Neural progenitor cell (in vitro differentiated cells): Measurements from ENCODE around the gene SMOC2. TPM values are rescaled to one million over a fixed set of nuclear protein-coding genes. Genes with fewer than 3 reads are reported as not detected.

Source experiments
- DNase-seq: peaks from one replicate; pipeline ENCODE4 v3.0.0-alpha.2; 2016; ENCODE audit warnings: low spot score
- H2AFZ ChIP-seq: fragments of 200-600 bp; sonication (generic); replicated peaks from 2 replicates; pipeline ENCODE4 v1.6.1; 2016; ENCODE audit warnings: antibody characterized with exemption
- H3F3A ChIP-seq: fragments of 200-600 bp; sonication (generic); 2 replicates; pipeline ENCODE4 v1.6.1; 2016; ENCODE audit warnings: antibody characterized with exemption, low read depth
- H3K27ac ChIP-seq: fragments of 200-600 bp; sonication (generic); 2 replicates; pipeline ENCODE4 v1.5.1; 2016; ENCODE audit warnings: mild to moderate bottlenecking
- H3K27me3 ChIP-seq: fragments of 200-600 bp; sonication (generic); 2 replicates; pipeline ENCODE4 v1.6.1; 2016; ENCODE audit warnings: mild to moderate bottlenecking, moderate library complexity
- H3K36me3 ChIP-seq: fragments of 200-600 bp; sonication (generic); 2 replicates; pipeline ENCODE4 v1.5.1; 2016
- H3K4me1 ChIP-seq: fragments of 200-600 bp; sonication (generic); 2 replicates; pipeline ENCODE4 v1.6.1; 2016; ENCODE audit warnings: mixed run types
- H3K4me2 ChIP-seq: fragments of 200-600 bp; sonication (generic); 2 replicates; pipeline ENCODE4 v1.6.1; 2016
- H3K4me3 ChIP-seq: fragments of 200-600 bp; sonication (generic); 2 replicates; pipeline ENCODE4 v1.5.1; 2016
- H3K79me2 ChIP-seq: fragments of 200-600 bp; sonication (generic); 2 replicates; pipeline ENCODE4 v1.6.1; 2016; ENCODE audit warnings: low read depth
- H3K9ac ChIP-seq: fragments of 200-600 bp; sonication (generic); 2 replicates; pipeline ENCODE4 v1.6.1; 2016
- H3K9me3 ChIP-seq: fragments of 200-600 bp; sonication (generic); 2 replicates; pipeline ENCODE4 v1.5.1; 2016; ENCODE audit warnings: low read depth
- H4K20me1 ChIP-seq: fragments of 200-600 bp; sonication (generic); 2 replicates; pipeline ENCODE4 v1.6.1; 2016; ENCODE audit warnings: low read depth
- H3K27ac Mint-ChIP-seq: 3 replicates; pipeline ENCODE4 v1.8.0; 2021; ENCODE audit warnings: mixed read lengths
- H3K27me3 Mint-ChIP-seq: 2 replicates; pipeline ENCODE4 v1.8.0; 2022; ENCODE audit warnings: low read depth, mild to moderate bottlenecking, inconsistent platforms, moderate library complexity, mixed read lengths; ENCODE audit not compliant: insufficient read depth
- H3K36me3 Mint-ChIP-seq: 3 replicates; pipeline ENCODE4 v1.8.0; 2021; ENCODE audit warnings: mixed read lengths
- H3K4me1 Mint-ChIP-seq: 3 replicates; pipeline ENCODE4 v1.8.0; 2021; ENCODE audit warnings: mixed read lengths
- H3K4me3 Mint-ChIP-seq: 3 replicates; pipeline ENCODE4 v1.8.0; 2021; ENCODE audit warnings: mild to moderate bottlenecking, moderate library complexity, mixed read lengths
- H3K9me3 Mint-ChIP-seq: 3 replicates; pipeline ENCODE4 v1.8.0; 2020; ENCODE audit warnings: mixed read lengths
- CTCF ChIP-seq: fragments of 200-600 bp; sonication (generic); IDR thresholded peaks from 2 replicates; pipeline ENCODE4 v1.5.1; 2017; ENCODE audit warnings: antibody characterized with exemption, mild to moderate bottlenecking
- EZH2 ChIP-seq: fragments of 200-600 bp; sonication (generic); IDR thresholded peaks from 2 replicates; pipeline ENCODE4 v1.6.1; 2017; ENCODE audit warnings: antibody characterized with exemption, mild to moderate bottlenecking, moderate library complexity
- EZH2phosphoT487 ChIP-seq: fragments of 200-600 bp; sonication (generic); IDR thresholded peaks from 2 replicates; pipeline ENCODE4 v1.6.1; 2017; ENCODE audit warnings: antibody characterized with exemption
- total RNA-seq: library from RNA; depleted of rRNA; stranded (reverse); fragments of >200 nt; gene quantifications from 2 replicates; pipeline ENCODE4 v1.2.3, GENCODE V29; 2015; ENCODE audit warnings: low replicate concordance

The SMOC2 gene
- total RNA-seq, 1 donor from 2014 or later, result 0.75 TPM

DNA sequence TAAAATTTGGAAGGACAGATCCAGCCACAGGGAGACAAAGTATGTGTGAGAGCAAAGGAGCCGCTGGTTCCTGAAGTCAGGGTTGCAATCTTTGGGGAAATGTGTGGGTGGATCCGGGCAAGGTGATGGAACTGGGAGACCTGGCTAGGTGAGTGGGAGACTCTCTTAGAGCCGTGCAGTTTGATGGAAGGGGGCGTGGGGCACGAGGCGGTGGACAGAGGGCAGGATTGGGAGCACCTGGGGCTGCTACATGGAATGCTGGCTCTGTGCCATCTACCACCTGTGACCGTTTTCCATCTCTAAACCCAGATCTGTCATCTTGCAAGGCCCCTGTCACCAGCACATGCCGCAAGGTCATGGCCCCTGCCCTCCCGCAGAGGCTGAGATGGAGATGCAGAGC lies 268.4 kb downstream of the SMOC2 start:
- Histone ChIP-seq H3F3A (no peaks in the 10 kb centered on the region), H3K4me2 (no peak overlapping the region), H3K36me3 (no peaks in the 10 kb centered on the region), H2AFZ (no peak overlapping the region), H4K20me1 (no peaks in the 10 kb centered on the region), H3K9me3 (no peaks in the 10 kb centered on the region), H3K27me3 (no peaks in the 10 kb centered on the region), H3K9ac (no peak overlapping the region), H3K79me2 (no peaks in the 10 kb centered on the region), H3K27ac (no peak overlapping the region), H3K4me3 (no peak overlapping the region), H3K4me1 (no peaks in the 10 kb centered on the region)
- Mint-ChIP-seq H3K27me3 (peaks cover 2% of the 10 kb centered on the region), H3K4me3 (no peak overlapping the region), H3K27ac (no peak overlapping the region), H3K36me3 (peaks cover 3% of the 10 kb centered on the region), H3K9me3 (peaks cover 18% of the 10 kb centered on the region), H3K4me1 (peaks cover 18% of the 10 kb centered on the region)
- DNase-seq, result no peak
- TF ChIP-seq CTCF (no peak), EZH2 (no peak), EZH2phosphoT487 (no peak)

DNA sequence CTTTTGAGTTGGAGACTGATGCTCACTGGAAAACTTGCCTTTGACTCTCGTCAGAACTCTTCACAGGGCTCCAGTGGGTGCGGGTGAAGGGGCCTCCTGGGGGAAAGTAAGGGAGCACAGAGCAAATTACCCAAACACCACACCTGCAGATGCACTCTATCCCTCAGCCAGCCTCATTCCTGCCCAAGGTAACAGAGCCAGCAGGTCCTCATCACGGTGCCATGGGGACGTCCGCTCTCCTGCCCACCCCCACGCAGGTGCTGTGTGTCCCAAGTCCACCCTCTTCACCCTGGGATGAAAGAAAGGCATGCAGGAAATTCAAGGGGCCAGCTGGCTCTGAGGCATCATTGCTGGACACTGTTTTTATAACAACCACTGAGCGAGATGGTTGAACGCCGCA lies 269.0 kb downstream of the SMOC2 start:
- Mint-ChIP-seq H3K27ac (no peak overlapping the region), H3K4me3 (no peak overlapping the region), H3K9me3 (peaks cover 18% of the 10 kb centered on the region), H3K4me1 (peaks cover 15% of the 10 kb centered on the region), H3K36me3 (peaks cover 3% of the 10 kb centered on the region), H3K27me3 (peaks cover 2% of the 10 kb centered on the region)
- Histone ChIP-seq H4K20me1 (no peaks in the 10 kb centered on the region), H3K27ac (no peak overlapping the region), H3K27me3 (no peaks in the 10 kb centered on the region), H2AFZ (no peak overlapping the region), H3K4me2 (no peak overlapping the region), H3F3A (no peaks in the 10 kb centered on the region), H3K9ac (no peak overlapping the region), H3K4me3 (no peak overlapping the region), H3K9me3 (no peaks in the 10 kb centered on the region), H3K36me3 (no peaks in the 10 kb centered on the region), H3K79me2 (no peaks in the 10 kb centered on the region), H3K4me1 (no peaks in the 10 kb centered on the region)
- TF ChIP-seq EZH2, result no peak
- no peak for TF ChIP-seq CTCF
- no peak for TF ChIP-seq EZH2phosphoT487
- no peak for DNase-seq

DNA sequence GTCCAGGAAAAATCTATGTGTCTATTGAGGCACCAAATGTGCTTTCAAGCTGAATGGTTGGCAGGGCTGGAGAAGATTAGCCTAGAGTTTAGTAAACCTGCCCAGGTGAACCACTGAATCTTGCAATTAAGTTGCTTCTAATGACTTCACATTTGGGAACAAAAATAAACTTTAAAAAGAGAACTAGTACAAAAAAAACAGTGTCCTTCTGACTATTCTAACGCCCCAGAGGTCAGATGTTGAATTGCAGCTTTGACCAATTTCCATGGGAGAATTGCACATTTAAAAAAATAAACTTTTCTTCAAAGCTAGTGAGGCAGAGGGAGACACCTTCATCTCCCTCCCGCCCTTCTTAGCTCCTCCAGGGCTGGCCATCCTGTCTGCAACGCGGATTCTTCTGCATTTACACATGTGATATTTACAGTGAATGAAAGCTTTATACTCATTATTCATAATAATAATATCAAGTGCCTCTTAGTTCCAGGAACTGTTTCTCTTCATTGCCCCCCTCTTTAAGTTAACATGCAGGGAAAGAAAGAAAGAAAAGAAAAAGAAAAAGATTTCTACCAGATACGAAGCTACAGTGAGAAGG lies 270.2 kb downstream of the SMOC2 start:
- H3K27ac ChIP-seq, result no peak overlapping the region
- H3K9me3 ChIP-seq, result no peaks in the 10 kb centered on the region
- no peaks in the 10 kb centered on the region for H3K79me2 ChIP-seq
- DNase-seq, result no peak
- no peak overlapping the region for H3K27ac Mint-ChIP-seq
- peaks cover 2% of the 10 kb centered on the region for H3K27me3 Mint-ChIP-seq
- H4K20me1 ChIP-seq, result no peaks in the 10 kb centered on the region
- no peaks in the 10 kb centered on the region for H3K27me3 ChIP-seq
- H3K4me2 ChIP-seq, result no peak overlapping the region
- H3K9ac ChIP-seq, result no peak overlapping the region
- H3K4me3 Mint-ChIP-seq, result no peak overlapping the region
- H3K4me1 Mint-ChIP-seq, result peaks cover 15% of the 10 kb centered on the region
- TF ChIP-seq CTCF, result peak; percentile 50
- TF ChIP-seq EZH2phosphoT487, result no peak
- TF ChIP-seq EZH2, result no peak
- H3K36me3 Mint-ChIP-seq, result peaks cover 2% of the 10 kb centered on the region
- no peaks in the 10 kb centered on the region for H3K36me3 ChIP-seq
- no peak overlapping the region for H3K4me3 ChIP-seq
- no peaks in the 10 kb centered on the region for H3F3A ChIP-seq
- H2AFZ ChIP-seq, result no peak overlapping the region
- no peaks in the 10 kb centered on the region for H3K4me1 ChIP-seq
- peaks cover 10% of the 10 kb centered on the region for H3K9me3 Mint-ChIP-seq
